Hepatocyte (in vitro differentiated cells): ENCODE measurements around the gene CCDC120. TPM values are rescaled to one million over a fixed set of nuclear protein-coding genes. Genes with fewer than 3 reads are reported as not detected.
A peak's percentile ranks its signal among the peaks of the same experiment; 100 is the strongest.

Experiments used
- DNase-seq: peaks from one replicate; pipeline ENCODE4 v3.0.0-alpha.2; 2016; ENCODE audit warnings: low spot score
- H2AFZ ChIP-seq: fragments of 200-600 bp; sonication (generic); 2 replicates; pipeline ENCODE4 v1.6.0; 2016; ENCODE audit warnings: antibody characterized with exemption, mild to moderate bottlenecking
- H3K27ac ChIP-seq: fragments of 200-600 bp; sonication (generic); 2 replicates; pipeline ENCODE4 v1.5.1; 2016; ENCODE audit warnings: mild to moderate bottlenecking
- H3K27me3 ChIP-seq: fragments of 200-600 bp; sonication (generic); 2 replicates; pipeline ENCODE4 v1.6.1; 2016
- H3K36me3 ChIP-seq: fragments of 200-600 bp; sonication (generic); replicated peaks from 2 replicates; pipeline ENCODE4 v1.5.1; 2016; ENCODE audit warnings: low read depth; ENCODE audit not compliant: insufficient read depth
- H3K4me1 ChIP-seq: fragments of 200-600 bp; sonication (generic); 2 replicates; pipeline ENCODE4 v1.5.1; 2016; ENCODE audit warnings: mild to moderate bottlenecking, moderate library complexity; ENCODE audit not compliant: insufficient read depth
- H3K4me2 ChIP-seq: fragments of 200-600 bp; sonication (generic); 2 replicates; pipeline ENCODE4 v1.6.0; 2016
- H3K4me3 ChIP-seq: fragments of 200-600 bp; sonication (generic); 2 replicates; pipeline ENCODE4 v1.5.1; 2016; ENCODE audit warnings: mild to moderate bottlenecking
- H3K79me2 ChIP-seq: fragments of 200-600 bp; sonication (generic); 2 replicates; pipeline ENCODE4 v1.6.0; 2017; ENCODE audit warnings: mild to moderate bottlenecking
- H3K9me2 ChIP-seq: fragments of 200-600 bp; sonication (generic); replicated peaks from 2 replicates; pipeline ENCODE4 v1.6.0; 2017; ENCODE audit warnings: mild to moderate bottlenecking; ENCODE audit not compliant: insufficient read depth
- H3K9me3 ChIP-seq: fragments of 200-600 bp; sonication (generic); 2 replicates; pipeline ENCODE4 v1.5.1; 2016; ENCODE audit warnings: low read depth, mild to moderate bottlenecking
- H4K20me1 ChIP-seq: fragments of 200-600 bp; sonication (generic); 2 replicates; pipeline ENCODE4 v1.6.0; 2016; ENCODE audit warnings: mild to moderate bottlenecking; ENCODE audit not compliant: insufficient read depth, poor library complexity, severe bottlenecking
- EZH2 ChIP-seq: fragments of 200-600 bp; sonication (generic); IDR thresholded peaks from 2 replicates; pipeline ENCODE4 v1.6.1; 2016; ENCODE audit warnings: antibody characterized with exemption, mild to moderate bottlenecking, borderline replicate concordance
- EZH2phosphoT487 ChIP-seq: fragments of 200-600 bp; sonication (generic); IDR thresholded peaks from one replicate; pipeline ENCODE4 v1.6.1; 2018; ENCODE audit warnings: antibody characterized with exemption, mild to moderate bottlenecking, low read depth, moderate library complexity; ENCODE audit not compliant: unreplicated experiment, severe bottlenecking
- WGBS: methylation state at CpG from one replicate; pipeline ENCODE4 v1.1.6; 2016; ENCODE audit warnings: low lambda C conversion rate; ENCODE audit errors: missing lambda C conversion rate; 5-methylcytosine and 5-hydroxymethylcytosine counted together
- polyA plus RNA-seq: library from polyadenylated mRNA; unstranded; fragments of >200 nt; fragmentation: Nextera tagmentation; extraction: Ambion mirVana; gene quantifications from 2 replicates; pipeline ENCODE4 v1.2.1, GENCODE V29; 2016
- total RNA-seq: library from RNA; depleted of rRNA; stranded (reverse); fragments of >200 nt; gene quantifications from 2 replicates; pipeline ENCODE4 v1.2.3, GENCODE V29; 2014
- TF ChIP-seq, protein P1 (sequence below): fragments of 200-600 bp; sonication (generic); IDR thresholded peaks from 2 replicates; pipeline ENCODE4 v1.5.1; 2016; ENCODE audit warnings: antibody characterized with exemption, mild to moderate bottlenecking; ENCODE audit not compliant: poor library complexity

CCDC120 gene
- total and polyA plus RNA-seq, 2 experiments from 2014 or later, result 7.0 to 19.1 TPM

DNA sequence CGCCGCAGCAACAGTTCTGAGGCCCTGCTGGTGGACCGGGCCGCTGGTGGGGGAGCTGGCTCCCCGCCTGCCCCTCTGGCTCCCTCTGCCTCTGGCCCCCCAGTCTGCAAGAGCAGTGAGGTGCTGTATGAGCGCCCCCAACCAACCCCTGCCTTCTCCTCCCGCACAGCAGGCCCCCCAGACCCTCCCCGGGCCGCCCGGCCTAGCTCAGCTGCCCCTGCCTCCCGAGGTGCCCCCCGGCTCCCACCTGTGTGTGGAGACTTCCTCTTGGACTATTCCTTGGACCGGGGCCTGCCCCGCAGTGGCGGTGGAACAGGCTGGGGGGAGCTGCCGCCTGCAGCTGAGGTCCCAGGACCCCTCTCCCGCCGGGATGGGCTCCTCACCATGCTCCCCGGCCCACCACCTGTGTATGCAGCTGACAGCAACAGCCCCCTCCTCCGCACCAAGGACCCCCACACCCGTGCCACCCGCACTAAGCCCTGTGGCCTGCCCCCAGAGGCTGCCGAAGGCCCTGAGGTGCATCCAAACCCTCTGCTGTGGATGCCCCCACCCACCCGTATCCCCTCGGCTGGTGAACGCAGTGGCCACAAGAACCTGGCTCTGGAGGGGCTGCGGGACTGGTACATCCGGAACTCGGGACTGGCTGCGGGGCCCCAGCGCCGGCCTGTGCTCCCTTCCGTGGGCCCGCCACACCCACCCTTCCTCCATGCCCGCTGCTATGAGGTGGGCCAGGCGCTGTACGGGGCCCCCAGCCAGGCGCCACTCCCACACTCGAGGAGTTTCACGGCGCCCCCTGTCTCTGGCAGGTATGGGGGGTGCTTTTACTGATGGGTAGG, 8.7 kb downstream of the CCDC120 start:
- Histone ChIP-seq H3K9me2 (no peaks in the 10 kb centered on the region), H3K79me2 (no peaks in the 10 kb centered on the region), H3K4me2 (no peak overlapping the region), H3K36me3 (no peaks in the 10 kb centered on the region), H3K9me3 (no peaks in the 10 kb centered on the region), H3K4me3 (no peak overlapping the region), H2AFZ (no peak overlapping the region), H3K27ac (no peak overlapping the region), H3K4me1 (no peaks in the 10 kb centered on the region), H4K20me1 (no peaks in the 10 kb centered on the region), H3K27me3 (no peaks in the 10 kb centered on the region)
- TF ChIP-seq, protein P1, sequence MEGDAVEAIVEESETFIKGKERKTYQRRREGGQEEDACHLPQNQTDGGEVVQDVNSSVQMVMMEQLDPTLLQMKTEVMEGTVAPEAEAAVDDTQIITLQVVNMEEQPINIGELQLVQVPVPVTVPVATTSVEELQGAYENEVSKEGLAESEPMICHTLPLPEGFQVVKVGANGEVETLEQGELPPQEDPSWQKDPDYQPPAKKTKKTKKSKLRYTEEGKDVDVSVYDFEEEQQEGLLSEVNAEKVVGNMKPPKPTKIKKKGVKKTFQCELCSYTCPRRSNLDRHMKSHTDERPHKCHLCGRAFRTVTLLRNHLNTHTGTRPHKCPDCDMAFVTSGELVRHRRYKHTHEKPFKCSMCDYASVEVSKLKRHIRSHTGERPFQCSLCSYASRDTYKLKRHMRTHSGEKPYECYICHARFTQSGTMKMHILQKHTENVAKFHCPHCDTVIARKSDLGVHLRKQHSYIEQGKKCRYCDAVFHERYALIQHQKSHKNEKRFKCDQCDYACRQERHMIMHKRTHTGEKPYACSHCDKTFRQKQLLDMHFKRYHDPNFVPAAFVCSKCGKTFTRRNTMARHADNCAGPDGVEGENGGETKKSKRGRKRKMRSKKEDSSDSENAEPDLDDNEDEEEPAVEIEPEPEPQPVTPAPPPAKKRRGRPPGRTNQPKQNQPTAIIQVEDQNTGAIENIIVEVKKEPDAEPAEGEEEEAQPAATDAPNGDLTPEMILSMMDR, result no peak
- TF ChIP-seq EZH2phosphoT487, result no peak
- TF ChIP-seq EZH2, result no peak
- 92% methylated on average over 17 of the region's 41 CpGs for WGBS
- peak; percentile 3 for DNase-seq

DNA sequence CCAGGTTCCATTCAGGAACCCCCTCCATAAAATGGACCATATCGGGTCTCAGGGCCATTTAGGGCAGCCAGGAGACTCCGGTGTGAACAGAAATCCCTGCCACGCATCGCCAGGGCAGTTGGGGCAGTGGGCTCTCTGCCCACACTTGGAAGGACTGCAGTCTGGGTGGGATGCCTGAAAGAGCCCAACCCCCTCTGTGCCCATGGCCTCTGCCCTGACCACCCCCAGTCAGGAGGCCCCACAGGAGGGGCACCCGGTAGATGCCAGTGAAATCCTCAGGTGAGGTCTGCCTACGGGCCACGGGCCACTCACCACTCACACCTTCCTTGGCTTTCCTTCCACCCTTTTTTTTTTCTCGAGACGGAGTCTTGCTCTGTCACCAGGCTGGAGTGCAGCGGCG, 10.2 kb downstream of the CCDC120 start:
- TF ChIP-seq, protein P1, result no peak
- WGBS, result 94% methylated on average over 11 of the region's 11 CpGs
- Histone ChIP-seq H3K9me2 (no peaks in the 10 kb centered on the region), H3K4me1 (no peaks in the 10 kb centered on the region), H3K4me3 (no peak overlapping the region), H3K36me3 (no peaks in the 10 kb centered on the region), H3K79me2 (no peaks in the 10 kb centered on the region), H3K4me2 (no peak overlapping the region), H4K20me1 (no peaks in the 10 kb centered on the region), H3K9me3 (no peaks in the 10 kb centered on the region), H3K27me3 (no peaks in the 10 kb centered on the region), H3K27ac (no peak overlapping the region), H2AFZ (no peak overlapping the region)
- peak; percentile 9 for DNase-seq

DNA sequence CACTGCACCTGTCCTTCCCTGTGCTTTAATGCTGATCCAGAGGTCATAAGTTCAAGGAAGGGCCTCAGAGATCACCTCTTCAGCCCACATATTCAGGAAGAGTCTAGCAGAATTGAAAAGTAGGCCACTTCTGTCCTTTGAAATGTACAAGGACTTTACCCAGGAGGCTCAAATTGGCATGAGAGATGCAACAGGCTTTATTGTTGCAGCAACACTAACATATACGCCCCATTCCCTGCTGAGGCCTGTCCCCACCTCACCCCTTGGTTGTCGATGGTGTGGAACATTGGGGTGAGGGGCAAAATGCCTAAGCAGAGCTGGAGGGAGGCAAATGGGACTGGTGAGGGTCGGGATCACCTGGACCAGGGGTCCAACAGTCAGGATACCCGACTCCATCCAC, 12.2 kb downstream of the CCDC120 start:
- 78% methylated on average over 4 of the region's 4 CpGs for WGBS
- no peak overlapping the region for H2AFZ ChIP-seq
- H4K20me1 ChIP-seq, result no peaks in the 10 kb centered on the region
- no peaks in the 10 kb centered on the region for H3K27me3 ChIP-seq
- no peak overlapping the region for H3K4me2 ChIP-seq
- H3K4me3 ChIP-seq, result no peak overlapping the region
- H3K36me3 ChIP-seq, result no peaks in the 10 kb centered on the region
- H3K9me2 ChIP-seq, result no peaks in the 10 kb centered on the region
- no peak overlapping the region for H3K27ac ChIP-seq
- no peak for DNase-seq
- H3K9me3 ChIP-seq, result no peaks in the 10 kb centered on the region
- H3K4me1 ChIP-seq, result no peaks in the 10 kb centered on the region
- TF ChIP-seq EZH2, result no peak
- no peak for TF ChIP-seq EZH2phosphoT487
- TF ChIP-seq, protein P1, result no peak
- no peaks in the 10 kb centered on the region for H3K79me2 ChIP-seq
